Esophagus squamous epithelium (tissue), 4 donors: Measurements from ENCODE around the gene RAB7B.

Experiments used
- CTCF ChIP-seq, 6 experiments: fragments of 450-650 bp in 4 of 6; fragments of 200-600 bp in 2 of 6; sonication (generic) in 2 of 6; IDR thresholded peaks; one replicate each; pipeline ENCODE4 v1.5.1; 2016 to 2019; ENCODE audit warnings: antibody characterized with exemption in 6 of 6, mild to moderate bottlenecking in 4 of 6, moderate library complexity in 4 of 6
- POLR2A ChIP-seq, 4 donors: fragments of 450-650 bp; IDR thresholded peaks; one replicate each; pipeline ENCODE4 v1.6.1; 2017; ENCODE audit warnings: antibody characterized with exemption in 4 of 4, mild to moderate bottlenecking in 4 of 4, moderate library complexity in 3 of 4

DNA sequence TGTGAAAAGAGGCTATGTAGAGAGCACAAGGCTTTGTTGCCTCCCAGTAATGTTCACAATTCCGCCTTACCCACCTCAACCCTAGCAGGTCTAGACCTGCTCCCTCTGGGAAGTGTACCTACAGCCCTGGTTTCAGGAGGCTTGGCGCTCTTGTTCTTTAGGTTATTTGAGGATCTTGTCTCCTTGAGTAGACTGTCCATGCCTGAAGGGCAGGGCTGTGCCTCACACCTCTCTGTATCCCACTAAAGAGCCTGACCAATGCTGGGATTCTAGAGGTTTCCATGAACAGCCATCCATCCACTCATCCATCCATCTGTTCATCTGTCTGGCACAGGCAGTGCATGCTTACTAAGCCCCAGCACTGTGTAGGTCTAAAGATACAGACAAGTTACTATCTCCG is 1.0 kb downstream of the RAB7B start:
- TF ChIP-seq POLR2A (IDR thresholded peaks at IDR 0.05) (no peak), CTCF (IDR thresholded peaks at IDR 0.05) (no peak)
